Measurements from ENCODE around the gene ITM2A.

ITM2A gene

DNA sequence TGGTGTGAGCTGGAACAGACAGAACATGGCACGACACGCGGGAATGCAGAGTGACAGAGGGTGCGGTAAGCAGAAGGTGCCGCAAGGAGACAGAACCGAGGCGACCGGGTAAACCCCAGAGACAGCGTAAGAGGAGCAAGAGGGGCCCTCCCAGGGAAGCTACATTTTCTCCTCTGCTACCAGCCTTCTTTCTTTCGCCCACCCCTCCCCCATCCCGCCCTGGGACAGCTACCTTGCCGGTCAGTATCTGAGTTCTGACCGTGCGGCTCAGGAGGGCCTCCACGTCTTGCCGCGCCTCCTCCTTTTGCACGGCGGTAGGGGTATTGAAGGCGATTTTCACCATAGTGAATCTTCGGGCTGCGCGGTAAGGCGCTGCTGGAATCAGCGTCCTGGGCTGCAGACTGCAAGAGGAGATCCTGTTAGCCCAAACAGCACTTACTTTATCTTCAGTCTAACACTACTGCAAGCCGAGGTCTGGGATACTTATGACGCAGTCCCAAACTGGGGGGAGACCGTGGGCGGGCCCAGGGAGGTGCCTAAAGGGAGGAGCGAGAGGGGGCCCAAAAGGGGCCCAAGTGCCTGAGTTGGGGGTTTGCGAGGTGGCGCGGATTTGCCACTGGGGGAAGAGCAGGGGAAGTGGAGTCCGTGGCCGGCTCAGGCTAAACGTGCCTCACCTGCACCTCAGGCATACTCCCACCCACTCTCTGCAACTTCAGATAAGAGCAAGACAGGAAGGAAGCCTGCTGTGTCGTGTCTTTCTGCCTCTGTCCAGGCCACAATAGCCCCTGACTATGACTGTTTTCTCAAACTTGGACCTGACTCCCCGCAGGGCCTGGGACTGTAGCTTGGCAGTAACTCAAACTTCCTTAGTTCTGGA, at the start of gene ITM2A:
ITM2A (minus strand) TSS at position 462 of the 877 bp plus-strand sequence; CDS start at position 343, 119 bp downstream.
- FAIRE-seq: no peak

DNA sequence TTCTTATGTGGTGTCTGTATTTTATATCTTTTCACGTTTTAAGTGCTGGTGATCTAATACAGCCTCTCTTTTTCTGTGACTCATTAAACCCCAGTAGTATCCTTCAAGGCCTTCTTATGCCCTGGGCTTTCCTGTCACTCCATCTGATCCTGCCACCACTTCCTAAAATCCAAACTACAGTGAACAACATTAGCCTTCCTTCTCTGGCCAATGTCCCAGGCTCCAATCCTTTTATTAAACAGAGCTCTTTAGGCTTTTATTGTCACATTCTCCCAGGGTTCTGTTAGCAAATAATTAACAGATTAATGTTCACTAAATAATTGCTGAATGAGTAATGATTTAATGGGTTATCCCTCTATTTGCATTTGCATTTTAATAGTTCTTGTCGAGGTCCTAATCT, 47.9 kb upstream of the ITM2A start:
- FAIRE-seq: no peak

DNA sequence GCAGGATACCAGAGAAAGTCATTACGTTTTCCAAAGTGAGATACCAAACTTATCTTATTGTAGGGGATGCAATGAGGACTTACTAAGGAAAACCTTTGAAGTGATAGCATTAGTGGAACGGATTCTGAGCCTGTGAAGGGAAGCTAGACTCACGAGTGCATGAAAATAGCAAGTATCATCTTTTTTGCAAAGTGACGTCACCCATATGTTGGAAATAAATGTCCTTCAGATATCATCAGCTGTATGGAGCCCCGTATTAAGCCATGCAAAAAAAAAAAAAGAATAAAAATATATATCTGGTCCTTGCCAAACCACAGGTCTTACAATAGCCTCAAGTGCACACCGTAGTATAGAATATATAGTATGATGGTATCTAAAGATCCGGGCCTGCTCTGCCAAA, 46.8 kb upstream of the ITM2A start:
- FAIRE-seq: no peak

DNA sequence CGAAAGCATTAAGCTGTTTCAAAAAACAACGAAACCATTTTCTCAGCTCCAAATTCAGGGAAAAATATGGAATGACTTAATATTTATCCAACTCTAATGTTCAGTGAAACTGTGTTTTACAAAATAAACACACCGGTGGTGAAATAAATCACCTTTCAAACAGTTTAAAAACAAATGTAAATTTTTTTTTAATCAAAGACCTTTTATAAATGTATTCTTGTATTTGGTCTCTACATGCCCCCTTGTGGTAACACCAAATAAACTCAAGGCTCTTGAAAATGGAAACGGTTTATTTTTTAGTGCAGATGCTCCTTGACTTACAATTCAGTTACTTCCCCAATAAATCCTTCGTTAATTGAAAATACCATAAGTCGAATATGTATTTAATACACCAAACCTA, 45.8 kb upstream of the ITM2A start:
- FAIRE-seq: no peak

DNA sequence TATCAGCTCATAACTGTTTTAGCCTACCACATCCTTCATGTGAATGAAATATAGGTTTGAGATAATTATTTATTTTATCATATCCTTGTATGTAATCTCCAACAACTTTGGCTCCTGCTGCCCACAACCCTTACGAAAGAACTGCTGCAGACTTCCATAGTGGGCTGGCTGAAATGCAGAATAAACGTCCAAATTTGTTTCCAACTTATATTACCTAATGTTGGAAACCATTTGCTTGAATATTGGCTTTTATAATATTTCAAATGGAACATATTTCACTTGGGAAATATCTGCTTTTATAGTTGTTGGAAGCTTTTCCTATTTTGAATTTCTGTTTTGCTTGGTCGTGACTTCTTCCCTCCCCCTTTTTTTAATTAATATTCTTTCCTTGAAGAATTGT, 45.0 kb upstream of the ITM2A start:
- no peak for FAIRE-seq

DNA sequence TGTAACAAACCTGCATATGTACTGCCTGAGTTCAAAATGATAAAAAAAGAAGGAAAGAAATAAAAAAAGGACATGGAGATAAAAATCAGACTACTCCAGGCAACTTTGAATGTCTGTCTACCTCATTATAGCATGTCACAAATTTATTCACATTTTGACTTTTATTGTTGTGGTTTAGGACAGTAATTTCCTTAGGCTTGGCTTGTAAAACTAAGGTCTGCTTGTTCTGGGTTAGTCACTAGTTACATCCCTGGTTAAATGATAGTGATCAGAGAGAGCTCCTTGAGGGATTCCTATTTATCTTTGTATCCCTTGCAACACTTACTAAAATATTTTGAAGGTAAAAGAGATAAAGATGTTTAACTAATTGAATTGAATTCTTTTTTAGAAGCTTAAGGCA, 42.5 kb upstream of the ITM2A start:
- no peak for FAIRE-seq

DNA sequence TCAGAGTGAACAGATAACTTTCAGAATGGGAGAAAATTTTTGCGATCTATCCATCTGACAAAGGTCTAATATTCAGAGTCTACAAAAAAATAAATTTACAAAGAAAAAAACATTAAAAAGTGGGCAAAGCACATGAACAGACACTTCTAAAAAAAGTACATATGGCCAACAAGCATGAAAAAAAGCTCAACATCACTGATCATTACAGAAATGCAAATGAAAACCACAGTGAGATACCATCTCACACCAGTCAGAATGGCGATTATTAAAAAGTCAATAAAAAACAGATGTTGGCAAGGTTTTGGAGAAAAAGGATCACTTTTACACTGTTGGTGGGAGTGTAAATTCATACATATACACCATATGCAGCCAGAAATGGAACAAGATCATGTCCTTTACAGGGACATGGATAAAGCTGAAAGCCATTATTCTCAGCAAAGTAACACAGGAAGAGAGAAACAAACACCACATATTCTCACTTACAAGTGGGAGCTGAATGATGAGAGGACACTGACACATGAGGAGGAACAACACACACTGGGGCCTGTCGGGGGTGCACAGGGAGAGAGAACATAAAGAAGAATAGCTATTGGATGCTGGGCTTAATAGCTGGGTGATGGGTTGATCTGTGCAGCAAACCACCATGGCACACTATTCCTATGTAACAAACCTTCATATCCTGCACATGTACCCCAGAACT, 41.6 kb upstream of the ITM2A start:
- no peak for FAIRE-seq

DNA sequence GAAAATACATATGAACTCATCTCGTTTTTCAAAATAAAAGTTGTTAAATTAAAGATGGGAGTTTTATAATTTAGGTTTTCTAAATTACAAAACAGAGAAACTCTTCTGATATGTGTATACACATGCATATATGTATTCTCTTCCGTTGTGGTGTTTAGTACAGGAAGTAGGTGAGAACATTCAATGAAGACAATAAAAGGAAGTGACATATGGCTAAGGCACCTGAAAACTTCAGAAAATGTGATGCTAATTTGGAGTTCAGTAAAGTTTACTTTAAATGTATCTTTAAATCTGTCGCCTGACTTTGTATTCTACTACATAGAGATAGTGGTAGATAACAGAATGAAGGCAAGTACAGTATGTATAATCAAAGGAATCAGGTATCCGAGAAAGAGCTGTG, 33.5 kb upstream of the ITM2A start:
- FAIRE-seq: no peak

DNA sequence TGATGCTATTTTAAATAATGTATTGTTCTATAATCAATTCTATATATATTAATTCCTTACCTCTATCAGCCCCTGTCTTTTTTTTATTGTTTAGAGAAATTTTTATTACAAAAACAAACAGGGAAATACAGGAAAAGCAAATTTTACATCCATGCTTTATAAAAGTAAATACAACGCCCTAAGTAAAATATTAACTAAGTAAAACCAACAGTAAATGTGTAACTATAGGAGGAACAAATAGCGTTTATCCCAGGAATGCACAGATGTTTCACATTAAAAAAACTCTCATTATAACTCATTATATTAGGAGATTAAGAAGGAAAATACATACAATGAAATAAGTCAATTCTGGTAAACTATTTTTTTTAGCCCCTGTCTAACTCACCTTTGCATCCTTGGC, 8.2 kb upstream of the ITM2A start:
- FAIRE-seq: no peak

DNA sequence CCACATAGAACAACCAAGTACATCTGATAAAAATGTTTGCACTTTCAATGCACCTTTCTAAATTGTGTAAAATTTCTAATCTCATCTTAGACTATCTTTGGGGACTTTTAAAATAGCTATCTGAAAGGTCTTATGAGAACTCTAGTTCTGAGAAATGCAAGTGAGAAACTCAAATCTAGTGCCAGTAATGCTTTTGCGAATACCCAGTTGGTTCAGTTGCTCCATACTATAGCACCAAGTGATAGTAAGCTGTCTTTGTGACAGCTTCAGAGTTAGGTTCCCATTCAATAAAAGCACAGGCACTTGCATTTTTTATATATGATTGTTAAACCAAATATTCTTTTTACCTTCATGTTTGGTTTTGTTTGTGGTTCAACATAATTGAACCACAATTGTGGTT, 4.5 kb upstream of the ITM2A start:
- FAIRE-seq: no peak

DNA sequence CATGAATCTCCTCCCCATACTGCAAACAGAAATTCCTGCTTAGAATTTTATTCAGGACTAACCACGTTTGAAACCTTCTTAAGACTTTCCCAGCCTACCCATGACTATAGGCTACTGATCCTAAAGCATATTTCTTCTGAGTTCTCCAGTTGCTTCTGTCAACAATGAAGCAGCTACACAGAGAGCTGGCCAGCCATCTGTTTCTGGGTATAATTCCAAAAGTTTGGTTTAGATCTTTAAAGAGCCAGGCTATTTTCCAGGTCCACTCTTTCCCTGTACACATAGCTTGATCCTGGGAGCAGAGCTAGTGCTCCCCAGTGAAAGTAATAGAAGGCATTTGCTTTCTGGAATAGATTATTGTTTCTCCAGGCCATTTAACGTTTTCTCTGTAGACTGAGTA, 4.0 kb upstream of the ITM2A start:
- FAIRE-seq: no peak

DNA sequence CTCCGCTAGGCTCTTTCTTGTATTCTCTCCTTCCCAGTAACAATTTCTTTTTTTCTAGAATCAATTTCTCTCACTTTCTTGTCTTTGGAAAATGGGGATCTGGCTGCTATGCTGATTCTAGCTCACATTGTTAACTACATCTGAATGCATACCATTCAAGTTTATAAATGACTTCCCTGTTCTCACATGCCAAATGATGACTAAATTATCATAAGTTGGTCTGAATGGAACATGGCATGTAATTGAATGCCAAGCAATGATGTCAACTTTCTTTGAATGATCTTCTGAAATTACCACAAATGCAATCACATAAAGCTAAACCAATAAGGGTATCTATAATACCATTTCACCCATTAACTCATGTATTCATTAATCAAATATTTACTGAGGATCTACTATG, 2.7 kb upstream of the ITM2A start:
- no peak for FAIRE-seq

DNA sequence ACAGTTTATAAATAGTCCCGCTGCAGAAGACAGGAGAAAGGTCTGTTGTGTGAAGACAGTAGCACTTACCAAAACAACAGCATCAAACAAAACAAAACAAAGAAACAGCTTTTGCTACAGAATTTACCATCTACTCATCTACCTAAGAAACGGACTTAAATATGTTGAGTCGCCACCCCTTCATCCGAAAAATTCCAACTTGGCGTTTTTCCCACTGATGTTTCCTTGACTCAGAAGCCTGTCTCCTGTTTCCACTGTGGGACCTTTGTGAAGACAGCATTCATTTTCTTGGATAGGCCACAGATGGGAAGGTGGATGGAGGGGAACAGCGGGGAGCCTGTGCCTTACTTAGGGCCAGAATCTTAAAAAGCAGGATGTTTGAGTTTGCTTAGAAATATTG, 1.3 kb upstream of the ITM2A start:
- no peak for FAIRE-seq

DNA sequence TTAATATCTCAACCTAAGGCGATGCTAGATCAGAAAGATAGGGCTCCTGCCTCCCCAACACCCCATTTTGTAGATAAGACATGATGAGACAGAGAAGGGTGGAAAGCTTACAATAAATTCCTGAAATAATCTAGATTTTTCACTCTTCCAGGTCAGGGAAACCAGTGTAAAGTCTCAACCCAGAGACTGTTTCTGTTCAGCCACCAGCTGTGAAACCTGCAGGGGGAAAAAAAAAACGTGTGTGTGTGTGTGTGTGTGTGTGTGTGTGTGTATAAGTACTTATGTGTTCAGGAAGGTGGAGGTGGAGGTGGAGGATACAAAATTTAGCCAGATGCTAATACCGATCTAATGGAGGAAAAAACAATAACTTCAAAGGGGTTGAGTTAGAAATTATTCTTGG, 773 bp upstream of the ITM2A start:
- FAIRE-seq: no peak

DNA sequence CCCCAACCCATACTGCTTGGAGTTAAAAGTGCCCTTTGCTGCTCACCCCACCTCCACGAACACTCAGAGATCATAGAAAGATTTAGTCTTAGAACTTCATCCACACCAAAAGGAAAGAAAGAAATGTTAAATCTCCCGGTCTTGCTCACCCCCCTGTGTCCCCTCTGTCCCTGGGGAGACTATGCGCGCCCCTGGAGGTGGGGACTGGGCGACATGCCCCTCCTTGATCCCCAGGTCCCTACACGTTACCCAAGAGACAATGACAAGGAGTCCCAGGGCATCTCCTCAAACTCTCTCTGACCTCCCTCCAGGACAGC, 620 bp downstream of the ITM2A start:
- FAIRE-seq: no peak

DNA sequence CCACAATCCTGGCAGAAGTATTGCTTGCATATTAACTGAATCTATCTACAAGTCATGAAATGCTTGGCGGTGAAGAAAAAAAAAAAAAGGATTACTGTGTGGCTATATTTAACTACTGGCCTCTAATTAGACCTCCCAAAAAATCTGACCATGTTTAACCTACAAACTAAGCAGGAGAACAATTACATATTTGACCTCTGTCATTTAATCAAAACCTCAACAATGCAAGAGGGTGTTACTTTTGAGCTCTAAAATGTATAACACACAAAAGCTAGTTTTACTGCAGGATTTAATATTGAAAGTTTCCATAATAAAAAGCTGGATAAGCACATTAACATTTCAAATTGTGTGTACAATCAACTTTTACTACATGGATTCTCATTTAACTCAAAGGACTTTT, 1.5 kb downstream of the ITM2A start:
- no peak for FAIRE-seq

DNA sequence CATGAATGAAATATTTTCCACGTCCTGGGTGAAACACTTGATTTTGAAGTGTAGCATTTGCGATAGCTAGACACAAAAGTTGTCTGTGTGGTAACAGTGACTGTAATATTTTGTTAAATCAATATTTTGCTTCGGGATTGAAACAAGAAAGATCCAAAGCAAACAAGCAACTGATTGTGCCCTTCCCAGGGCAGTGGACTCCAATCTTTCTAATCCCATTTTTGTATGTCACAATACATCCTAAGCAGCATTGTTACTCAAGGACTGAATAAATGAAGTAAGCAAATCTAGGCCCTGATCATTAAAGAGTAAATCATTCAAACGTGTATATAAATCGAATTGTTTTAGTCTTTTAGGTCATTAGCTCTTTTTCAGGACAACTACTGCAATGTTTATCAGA, 2.8 kb downstream of the ITM2A start:
- no peak for FAIRE-seq

DNA sequence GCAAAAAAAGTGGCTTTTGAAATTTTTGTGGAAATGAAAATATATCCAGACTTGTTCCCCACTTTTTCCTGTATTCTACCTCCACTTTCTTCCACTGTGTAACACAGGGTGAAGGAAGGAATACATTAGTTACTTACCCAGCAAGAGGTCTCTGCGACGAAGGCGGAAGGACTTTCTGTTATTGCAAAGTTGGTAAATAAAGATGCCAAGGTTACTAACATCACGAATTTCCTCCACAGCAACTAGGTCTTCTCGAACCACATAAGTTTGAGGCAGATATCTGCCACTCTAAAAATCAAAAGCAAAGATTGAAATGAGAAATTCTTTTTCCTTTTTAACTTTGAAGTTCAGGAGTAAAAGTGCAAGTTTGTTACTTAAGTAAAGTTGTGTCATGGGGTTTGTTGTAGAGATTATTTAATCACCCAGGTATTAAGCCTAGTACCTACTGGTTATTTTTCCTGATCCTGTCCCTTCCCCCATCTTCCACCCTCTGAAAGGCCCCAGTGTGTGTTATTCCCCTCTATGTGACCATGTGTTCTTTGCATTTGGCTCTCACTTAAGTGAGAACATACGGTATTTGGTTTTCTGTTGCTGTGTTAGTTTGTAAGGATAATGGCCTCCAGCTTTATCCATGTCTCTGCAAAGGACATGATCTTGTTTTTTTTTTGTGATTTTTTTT, 5.8 kb downstream of the ITM2A start:
- FAIRE-seq: no peak

DNA sequence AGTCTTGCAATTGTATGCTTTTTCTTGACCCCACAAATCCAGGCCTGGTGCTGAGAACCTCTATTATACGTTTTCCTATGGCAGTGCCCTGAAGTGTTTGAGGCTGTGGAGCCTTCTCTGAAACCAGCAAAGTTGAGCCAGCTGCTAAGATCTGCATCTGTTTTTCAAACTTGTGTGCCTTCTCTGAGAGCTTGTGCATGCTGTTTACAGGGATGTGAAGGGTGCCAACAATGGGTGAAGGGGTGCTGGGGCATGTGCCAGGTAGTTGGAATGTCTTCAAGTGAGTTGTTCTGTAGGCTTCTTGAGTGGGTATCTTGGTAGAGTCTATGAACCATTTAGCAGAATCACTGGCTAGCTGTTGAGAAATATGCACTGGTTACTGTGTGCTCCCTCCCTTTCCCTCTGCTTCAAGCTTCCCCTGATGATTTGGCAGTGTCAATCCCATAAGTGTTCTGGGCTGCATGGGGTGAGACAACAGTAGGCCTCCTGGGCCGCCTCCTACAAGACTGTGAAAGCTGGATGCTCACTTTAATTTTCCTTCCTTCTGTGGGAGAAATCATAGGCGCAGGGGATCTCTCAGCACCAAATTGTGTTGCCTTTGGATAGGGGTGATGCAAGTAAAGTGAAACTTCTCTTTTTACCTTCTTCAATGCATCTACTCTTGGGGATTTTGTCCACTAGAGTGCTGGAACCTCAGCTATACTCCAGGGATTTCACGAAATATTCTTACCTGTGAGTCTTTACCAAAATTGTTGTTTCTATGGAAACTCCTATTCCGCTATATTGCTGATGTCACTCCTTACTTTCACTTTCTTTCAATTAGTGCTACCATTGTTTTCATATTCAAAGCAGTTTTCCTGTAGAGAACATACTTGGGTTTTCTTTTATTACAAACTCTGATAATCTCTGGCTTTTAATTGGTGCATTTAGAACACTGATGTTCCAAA, 30.0 kb downstream of the ITM2A start:
- no peak for FAIRE-seq

DNA sequence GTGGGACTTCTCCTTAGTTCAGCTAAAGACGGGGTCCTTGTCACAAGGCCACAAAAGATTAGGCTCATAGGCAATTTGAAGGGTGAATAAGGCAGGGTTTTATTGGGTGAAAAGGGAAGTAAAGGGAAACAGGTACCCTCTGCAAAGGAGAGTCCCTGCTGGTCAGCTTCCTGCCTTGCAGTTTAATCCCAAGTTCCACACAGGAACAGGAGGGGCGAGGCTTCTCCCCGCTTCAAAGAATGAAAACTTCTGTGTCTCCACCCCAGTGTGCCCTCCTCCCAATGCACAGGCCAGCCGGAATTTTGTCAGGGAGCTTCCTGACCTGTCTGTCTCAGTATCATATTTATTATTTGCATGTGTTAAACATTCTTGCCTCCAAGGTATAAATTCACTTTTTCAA, 37.1 kb downstream of the ITM2A start:
- no peak for FAIRE-seq

DNA sequence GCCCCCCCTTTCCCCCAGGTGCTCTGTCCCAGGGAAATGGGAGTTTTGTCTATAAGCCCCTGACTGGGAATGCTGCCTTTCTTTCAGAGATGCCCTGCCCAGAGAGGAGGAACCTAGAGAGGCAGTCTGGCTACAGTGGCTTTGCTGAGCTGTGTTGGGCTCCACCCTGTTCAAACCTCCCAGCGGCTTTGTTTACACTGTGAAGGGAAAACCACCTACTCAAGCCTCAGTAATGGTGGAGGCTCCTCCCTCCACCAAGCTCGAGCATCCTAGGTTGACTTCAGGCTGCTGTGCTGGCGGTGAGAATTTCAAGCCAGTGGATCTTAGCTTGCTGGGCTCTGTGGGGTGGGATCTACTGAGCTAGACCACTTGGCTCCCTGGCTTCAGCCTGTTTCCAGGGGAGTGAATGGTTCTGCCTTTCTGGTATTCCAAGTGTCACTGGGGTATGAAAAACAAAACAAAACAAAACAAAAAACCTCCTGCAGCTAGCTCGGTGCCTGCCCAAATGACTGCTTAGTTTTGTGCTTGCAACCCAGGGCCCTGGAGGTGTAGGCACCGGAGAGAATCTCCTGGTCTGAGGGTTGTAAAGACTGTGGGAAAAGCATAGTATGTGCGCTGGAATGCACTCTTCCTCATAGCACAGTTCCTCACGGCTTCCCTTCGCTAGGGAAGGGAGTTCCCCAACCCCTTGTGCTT, 41.7 kb downstream of the ITM2A start:
- no peak for FAIRE-seq
